ENCODE results near the gene ACBD6.

The ACBD6 gene

GRCh38 chr1:180248731-180249681 lies 253.4 kb downstream of the ACBD6 start:
- Histone ChIP-seq H3K27me3 (ENCODE audit: insufficient read depth, low read depth) (no peaks in the 10 kb centered on the region), H3K4me3 (IDR thresholded peaks at IDR 0.05; ENCODE audit: insufficient read depth, low read depth, low read length) (no peak overlapping the region), H3K27ac (no peak overlapping the region), H3K4me1 (ENCODE audit: low read depth, poor library complexity, severe bottlenecking) (peaks cover 22% of the 10 kb centered on the region), H3K79me2 (ENCODE audit: insufficient read depth, low read depth) (no peaks in the 10 kb centered on the region), H3K9ac (no peak overlapping the region), H2AFZ (ENCODE audit: low read depth) (no peak overlapping the region), H4K20me1 (ENCODE audit: insufficient read depth) (no peaks in the 10 kb centered on the region), H3K36me3 (ENCODE audit: insufficient read depth) (no peaks in the 10 kb centered on the region), H3K4me2 (no peak overlapping the region)
- peak; percentile 38; the same call in 1 of the 2 replicates for TF ChIP-seq CTCF (conservative IDR thresholded peaks at IDR 0.05; ENCODE audit: low read depth, low read length)

GRCh38 chr1:180248176-180248575 lies 254.2 kb downstream of the ACBD6 start:
- no peak overlapping the region for H3K9ac ChIP-seq

GRCh38 chr1:180247580-180247979 lies 254.8 kb downstream of the ACBD6 start:
- peaks cover 18% of the 10 kb centered on the region for H3K4me1 ChIP-seq (ENCODE audit: low read depth, poor library complexity, severe bottlenecking)
- H2AFZ ChIP-seq (ENCODE audit: low read depth): no peak overlapping the region
- H3K79me2 ChIP-seq (ENCODE audit: insufficient read depth, low read depth): no peaks in the 10 kb centered on the region
- H3K9ac ChIP-seq: no peak overlapping the region
- no peak overlapping the region for H3K27ac ChIP-seq
- H3K36me3 ChIP-seq (ENCODE audit: insufficient read depth): no peaks in the 10 kb centered on the region
- H4K20me1 ChIP-seq (ENCODE audit: insufficient read depth): no peaks in the 10 kb centered on the region
- H3K27me3 ChIP-seq (ENCODE audit: insufficient read depth, low read depth): no peaks in the 10 kb centered on the region
- no peak overlapping the region for H3K4me3 ChIP-seq (IDR thresholded peaks at IDR 0.05; ENCODE audit: insufficient read depth, low read depth, low read length)
- no peak for TF ChIP-seq CTCF (conservative IDR thresholded peaks at IDR 0.05; ENCODE audit: low read depth, low read length)
- H3K4me2 ChIP-seq: peak overlapping the region; percentile 37; the same call in 1 of the 2 replicates

More at GRCh38 chr1:180248176-180248575, 254.2 kb downstream of the ACBD6 start:
- TF ChIP-seq CTCF (conservative IDR thresholded peaks at IDR 0.05; ENCODE audit: low read depth, low read length): no peak
- Histone ChIP-seq H3K36me3 (ENCODE audit: insufficient read depth) (no peaks in the 10 kb centered on the region), H3K27me3 (ENCODE audit: insufficient read depth, low read depth) (no peaks in the 10 kb centered on the region), H3K4me2 (no peak overlapping the region), H4K20me1 (ENCODE audit: insufficient read depth) (no peaks in the 10 kb centered on the region), H2AFZ (ENCODE audit: low read depth) (no peak overlapping the region), H3K4me3 (IDR thresholded peaks at IDR 0.05; ENCODE audit: insufficient read depth, low read depth, low read length) (no peak overlapping the region), H3K79me2 (ENCODE audit: insufficient read depth, low read depth) (no peaks in the 10 kb centered on the region), H3K4me1 (ENCODE audit: low read depth, poor library complexity, severe bottlenecking) (peaks cover 22% of the 10 kb centered on the region), H3K27ac (no peak overlapping the region)

GRCh38 chr1:180247061-180247460 lies 255.3 kb downstream of the ACBD6 start:
- no peaks in the 10 kb centered on the region for H3K36me3 ChIP-seq (ENCODE audit: insufficient read depth)
- peaks cover 14% of the 10 kb centered on the region for H3K4me1 ChIP-seq (ENCODE audit: low read depth, poor library complexity, severe bottlenecking)
- no peak overlapping the region for H2AFZ ChIP-seq (ENCODE audit: low read depth)
- TF ChIP-seq CTCF (conservative IDR thresholded peaks at IDR 0.05; ENCODE audit: low read depth, low read length): no peak
- no peaks in the 10 kb centered on the region for H4K20me1 ChIP-seq (ENCODE audit: insufficient read depth)
- no peak overlapping the region for H3K9ac ChIP-seq
- no peak overlapping the region for H3K4me3 ChIP-seq (IDR thresholded peaks at IDR 0.05; ENCODE audit: insufficient read depth, low read depth, low read length)
- H3K79me2 ChIP-seq (ENCODE audit: insufficient read depth, low read depth): no peaks in the 10 kb centered on the region
- no peak overlapping the region for H3K27ac ChIP-seq
- peak overlapping the region; percentile 37; the same call in 1 of the 2 replicates for H3K4me2 ChIP-seq
- H3K27me3 ChIP-seq (ENCODE audit: insufficient read depth, low read depth): no peaks in the 10 kb centered on the region
